ENCODE data around the gene IFI27L1. TPM values are rescaled to one million over a fixed set of nuclear protein-coding genes. Genes with fewer than 3 reads are reported as not detected.

IFI27L1 gene
- total RNA-seq, 1 donor from 2014 or later: 8.9 TPM

DNA sequence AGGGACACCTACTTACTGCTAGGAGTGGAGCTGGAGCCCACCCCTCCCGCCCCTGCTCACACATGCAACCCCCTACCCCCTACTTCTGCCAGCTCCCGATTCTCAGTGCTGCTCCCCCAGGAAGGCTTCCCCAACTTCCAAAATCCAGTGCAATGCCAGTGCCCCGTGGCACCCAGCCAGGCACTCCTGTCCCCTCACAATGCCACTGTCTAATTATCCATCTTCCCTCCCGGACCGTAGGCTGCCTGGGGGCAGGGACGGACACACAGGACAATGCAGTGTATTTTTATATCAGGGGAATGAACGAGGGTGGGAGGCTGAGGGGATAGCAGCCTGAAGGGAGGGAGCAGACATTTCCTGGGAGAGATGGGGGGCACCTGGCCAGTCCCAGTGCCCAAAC lies 42.6 kb upstream of the IFI27L1 start:
- Histone ChIP-seq H3K4me1 (peaks cover 42% of the 10 kb centered on the region), H3K36me3 (no peaks in the 10 kb centered on the region), H3K9me3 (replicated peaks) (no peaks in the 10 kb centered on the region), H3K4me3 (no peak overlapping the region), H3K27me3 (ENCODE audit: low read depth) (no peaks in the 10 kb centered on the region), H3K27ac (replicated peaks) (no peak overlapping the region)
- intact Hi-C loops (cut with micrococcal nuclease): loop anchor here (10.0 kb wide), 1 partner anchor 96 kb away; no protein-coding TSS in a partner anchor
- no peak for DNase-seq
- TF ChIP-seq, protein P1, sequence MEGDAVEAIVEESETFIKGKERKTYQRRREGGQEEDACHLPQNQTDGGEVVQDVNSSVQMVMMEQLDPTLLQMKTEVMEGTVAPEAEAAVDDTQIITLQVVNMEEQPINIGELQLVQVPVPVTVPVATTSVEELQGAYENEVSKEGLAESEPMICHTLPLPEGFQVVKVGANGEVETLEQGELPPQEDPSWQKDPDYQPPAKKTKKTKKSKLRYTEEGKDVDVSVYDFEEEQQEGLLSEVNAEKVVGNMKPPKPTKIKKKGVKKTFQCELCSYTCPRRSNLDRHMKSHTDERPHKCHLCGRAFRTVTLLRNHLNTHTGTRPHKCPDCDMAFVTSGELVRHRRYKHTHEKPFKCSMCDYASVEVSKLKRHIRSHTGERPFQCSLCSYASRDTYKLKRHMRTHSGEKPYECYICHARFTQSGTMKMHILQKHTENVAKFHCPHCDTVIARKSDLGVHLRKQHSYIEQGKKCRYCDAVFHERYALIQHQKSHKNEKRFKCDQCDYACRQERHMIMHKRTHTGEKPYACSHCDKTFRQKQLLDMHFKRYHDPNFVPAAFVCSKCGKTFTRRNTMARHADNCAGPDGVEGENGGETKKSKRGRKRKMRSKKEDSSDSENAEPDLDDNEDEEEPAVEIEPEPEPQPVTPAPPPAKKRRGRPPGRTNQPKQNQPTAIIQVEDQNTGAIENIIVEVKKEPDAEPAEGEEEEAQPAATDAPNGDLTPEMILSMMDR (IDR thresholded peaks at IDR 0.05; ENCODE audit: borderline replicate concordance): no peak

DNA sequence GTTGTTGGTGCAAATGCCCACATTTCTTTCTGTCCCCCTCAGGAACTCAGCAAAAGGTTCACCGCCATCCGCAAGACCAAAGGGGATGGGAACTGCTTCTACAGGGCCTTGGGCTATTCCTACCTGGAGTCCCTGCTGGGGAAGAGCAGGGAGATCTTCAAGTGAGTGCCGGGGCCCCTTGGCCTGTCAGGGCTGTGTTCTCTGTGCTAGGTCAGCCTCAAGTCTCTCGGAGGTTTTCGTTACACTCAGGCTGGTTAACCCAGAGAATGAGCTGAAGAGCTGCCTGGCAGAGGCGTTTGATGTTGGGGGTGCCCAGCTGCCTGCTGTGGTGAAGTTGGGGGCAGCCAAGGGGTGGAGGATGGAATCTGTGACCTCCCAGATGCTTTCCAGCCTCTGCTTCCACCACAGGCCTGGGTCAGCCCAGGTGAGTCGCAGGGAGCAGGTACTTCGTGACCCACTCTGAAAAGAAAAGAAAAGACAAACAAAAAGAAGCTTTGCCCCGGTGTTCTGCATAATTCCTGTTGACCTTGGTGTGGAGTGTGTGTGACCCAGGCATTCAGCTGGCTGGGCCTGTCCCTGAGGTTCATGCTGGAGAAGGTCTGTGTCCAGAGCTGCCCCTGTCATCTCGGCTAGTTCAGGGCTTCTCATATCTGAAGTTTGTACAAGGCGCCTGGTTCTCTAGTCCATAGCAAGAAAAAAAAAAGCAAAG lies 42.0 kb upstream of the IFI27L1 start:
- Histone ChIP-seq H3K4me1 (peaks cover 42% of the 10 kb centered on the region), H3K27me3 (ENCODE audit: low read depth) (no peaks in the 10 kb centered on the region), H3K4me3 (no peak overlapping the region), H3K36me3 (no peaks in the 10 kb centered on the region), H3K9me3 (replicated peaks) (no peaks in the 10 kb centered on the region), H3K27ac (replicated peaks) (no peak overlapping the region)
- intact Hi-C loops (cut with micrococcal nuclease): loop anchor here (10.0 kb wide), 1 partner anchor 96 kb away; no protein-coding TSS in a partner anchor
- DNase-seq: no peak
- TF ChIP-seq, protein P1 (IDR thresholded peaks at IDR 0.05; ENCODE audit: borderline replicate concordance): no peak

DNA sequence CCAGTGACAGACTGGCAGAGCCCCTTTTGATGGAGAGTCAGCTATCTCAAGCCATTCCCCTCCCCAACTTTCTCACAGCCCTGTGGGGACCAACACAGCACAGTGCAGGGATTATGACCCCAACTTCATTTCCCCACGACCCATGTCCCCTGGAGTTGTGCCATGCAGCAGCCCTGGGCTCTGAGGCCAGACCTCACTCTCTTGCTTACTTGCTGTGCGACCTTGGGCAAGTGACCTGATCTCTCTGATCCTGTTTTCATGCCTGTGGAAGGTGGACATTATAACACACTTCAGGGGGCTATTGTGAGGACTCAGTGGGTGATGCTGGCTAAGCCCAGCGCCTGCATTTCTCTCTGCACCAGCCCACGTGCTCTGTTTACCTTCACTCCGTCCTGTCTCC lies 40.9 kb upstream of the IFI27L1 start:
- TF ChIP-seq, protein P1 (IDR thresholded peaks at IDR 0.05; ENCODE audit: borderline replicate concordance): no peak
- Histone ChIP-seq H3K4me3 (no peak overlapping the region), H3K36me3 (no peaks in the 10 kb centered on the region), H3K27me3 (ENCODE audit: low read depth) (no peaks in the 10 kb centered on the region), H3K27ac (replicated peaks) (no peak overlapping the region), H3K4me1 (peaks cover 42% of the 10 kb centered on the region), H3K9me3 (replicated peaks) (no peaks in the 10 kb centered on the region)
- DNase-seq: no peak
- intact Hi-C loops (cut with micrococcal nuclease): no loop called here

DNA sequence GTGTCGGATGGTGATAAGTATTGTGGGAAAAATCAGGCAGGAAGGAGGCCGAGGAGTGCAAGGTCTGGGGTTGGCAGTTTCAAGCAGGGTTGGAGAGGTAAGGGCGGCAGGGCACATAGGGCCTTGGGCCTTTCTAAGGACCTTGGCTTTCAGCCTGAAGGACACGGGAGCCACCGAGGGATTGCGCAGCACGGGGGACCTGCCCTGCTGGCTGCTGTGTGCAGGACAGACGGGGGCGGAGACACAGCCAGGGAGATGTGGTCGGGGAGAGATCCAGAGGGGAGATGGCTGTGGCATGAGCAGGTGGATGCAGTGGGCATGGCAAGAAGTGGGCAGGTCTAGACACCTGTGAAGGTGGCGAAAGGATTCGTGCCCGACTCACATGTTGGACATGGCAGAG lies 40.3 kb upstream of the IFI27L1 start:
- Histone ChIP-seq H3K9me3 (replicated peaks) (no peaks in the 10 kb centered on the region), H3K27ac (replicated peaks) (no peak overlapping the region), H3K4me1 (peaks cover 40% of the 10 kb centered on the region), H3K4me3 (no peak overlapping the region), H3K27me3 (ENCODE audit: low read depth) (no peaks in the 10 kb centered on the region), H3K36me3 (peaks cover 4% of the 10 kb centered on the region)
- intact Hi-C loops (cut with micrococcal nuclease): no loop called here
- DNase-seq: no peak
- TF ChIP-seq, protein P1 (IDR thresholded peaks at IDR 0.05; ENCODE audit: borderline replicate concordance): no peak

DNA sequence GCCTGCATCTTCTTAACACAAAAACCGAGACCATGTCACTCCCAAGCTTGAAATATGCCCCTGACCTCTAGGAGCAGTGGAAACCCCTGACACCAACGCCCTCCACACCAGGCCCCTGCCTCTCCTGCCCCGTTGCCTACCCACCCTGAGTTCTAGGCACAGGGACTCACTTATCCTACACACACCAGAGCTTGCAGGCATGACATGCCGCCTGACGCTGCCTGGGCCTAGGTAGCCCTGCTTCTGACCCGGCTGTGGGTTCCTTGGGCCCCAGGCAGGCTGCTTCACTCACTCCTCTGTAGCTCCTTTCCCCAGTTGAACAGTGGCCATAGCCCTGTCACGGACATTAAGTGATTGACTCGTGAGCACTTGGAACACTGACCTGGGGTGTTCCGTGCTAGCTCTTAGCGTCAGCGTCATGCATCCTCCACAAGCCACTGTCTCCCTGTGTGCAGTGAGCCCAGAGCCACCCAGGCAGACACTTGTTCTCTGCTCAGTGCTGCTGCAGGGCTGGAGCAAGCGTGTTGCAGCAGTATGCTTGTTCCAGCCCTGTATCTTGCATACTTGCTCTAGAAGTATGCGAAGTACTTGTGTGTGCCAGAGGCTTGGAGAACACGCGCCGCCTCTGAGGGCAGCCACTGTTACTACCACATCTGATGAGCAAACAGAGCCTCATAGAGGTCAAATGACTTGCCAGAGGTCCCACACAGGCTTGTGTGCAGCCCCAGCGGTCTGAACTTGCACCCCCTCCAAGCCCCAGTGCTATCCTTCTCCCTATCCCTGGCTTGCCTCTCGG lies 39.4 kb upstream of the IFI27L1 start:
- peaks cover 31% of the 10 kb centered on the region for H3K4me1 ChIP-seq
- H3K4me3 ChIP-seq: peak overlapping the region; percentile 27
- peaks cover 12% of the 10 kb centered on the region for H3K36me3 ChIP-seq
- intact Hi-C loops (cut with micrococcal nuclease): no loop called here
- peak; percentile 64 for DNase-seq
- no peaks in the 10 kb centered on the region for H3K27me3 ChIP-seq (ENCODE audit: low read depth)
- TF ChIP-seq, protein P1 (IDR thresholded peaks at IDR 0.05; ENCODE audit: borderline replicate concordance): no peak
- no peaks in the 10 kb centered on the region for H3K9me3 ChIP-seq (replicated peaks)
- peak overlapping the region; percentile 85 for H3K27ac ChIP-seq (replicated peaks)
